Measurements from ENCODE around the gene GTPBP1. TPM values are rescaled to one million over a fixed set of nuclear protein-coding genes. Genes with fewer than 3 reads are reported as not detected.

The GTPBP1 gene
- total RNA-seq, 2 experiments from 2014 or later, result 51.1 to 95.0 TPM

GRCh38 chr22:38732251-38732815, 26.6 kb downstream of the GTPBP1 start:
- Histone ChIP-seq H4K20me1 (ENCODE audit: insufficient read depth, low read length) (no peaks in the 10 kb centered on the region), H3K79me2 (ENCODE audit: insufficient read depth, low read depth, low read length) (no peaks in the 10 kb centered on the region), H2AFZ (ENCODE audit: low read length) (no peak overlapping the region), H3K9me2 (ENCODE audit: insufficient read depth, low read length) (no peaks in the 10 kb centered on the region), H3K27ac (ENCODE audit: low read depth, low read length, poor library complexity, severe bottlenecking) (no peak overlapping the region), H3K36me3 (ENCODE audit: insufficient read depth, low read length) (peaks cover 84% of the 10 kb centered on the region), H3K9me3 (ENCODE audit: low read length) (no peaks in the 10 kb centered on the region), H3K4me2 (ENCODE audit: low read length) (no peak overlapping the region), H3K4me1 (ENCODE audit: insufficient read depth, low read length, poor library complexity, severe bottlenecking) (no peaks in the 10 kb centered on the region), H3K4me3 (ENCODE audit: low read depth, low read length, poor library complexity, severe bottlenecking) (no peak overlapping the region)
- intact Hi-C loops (cut with micrococcal nuclease; ENCODE audit: unreplicated experiment), result no loop called here
- ChIA-PET POLR2A (no interaction called here), CTCF (ENCODE audit: unreplicated experiment) (interaction anchor here (0.6 kb wide), 1 partner anchor 36 kb away, joined by 3 read pairs; no protein-coding TSS in a partner anchor)
- TF ChIP-seq CTCF (conservative IDR thresholded peaks at IDR 0.05; ENCODE audit: low read length) (no peak), EZH2phosphoT487 (IDR thresholded peaks at IDR 0.05; ENCODE audit: borderline replicate concordance, low read depth, low read length) (no peak)
- no peak for DNase-seq (ENCODE audit: low spot score)
- no TSS peak for BruUV-seq (replicated peaks)

- POLR2A ChIA-PET, result no interaction called here
Measured at GRCh38 chr22:38733329-38733723, 27.6 kb downstream of the GTPBP1 start.

More at GRCh38 chr22:38733329-38733723, 27.6 kb downstream of the GTPBP1 start:
- H2AFZ ChIP-seq (ENCODE audit: low read length), result no peak overlapping the region
- no peaks in the 10 kb centered on the region for H3K4me1 ChIP-seq (ENCODE audit: insufficient read depth, low read length, poor library complexity, severe bottlenecking)
- peaks cover 83% of the 10 kb centered on the region for H3K36me3 ChIP-seq (ENCODE audit: insufficient read depth, low read length)
- no peak overlapping the region for H3K27ac ChIP-seq (ENCODE audit: low read depth, low read length, poor library complexity, severe bottlenecking)
- CTCF ChIA-PET (ENCODE audit: unreplicated experiment), result no interaction called here
- no peaks in the 10 kb centered on the region for H3K79me2 ChIP-seq (ENCODE audit: insufficient read depth, low read depth, low read length)
- H3K9me3 ChIP-seq (ENCODE audit: low read length), result no peaks in the 10 kb centered on the region
- intact Hi-C loops (cut with micrococcal nuclease; ENCODE audit: unreplicated experiment), result no loop called here
- no peaks in the 10 kb centered on the region for H4K20me1 ChIP-seq (ENCODE audit: insufficient read depth, low read length)
- H3K4me3 ChIP-seq (ENCODE audit: low read depth, low read length, poor library complexity, severe bottlenecking), result no peak overlapping the region
- no peak overlapping the region for H3K4me2 ChIP-seq (ENCODE audit: low read length)
- BruUV-seq (replicated peaks), result no TSS peak
- H3K9me2 ChIP-seq (ENCODE audit: insufficient read depth, low read length), result no peaks in the 10 kb centered on the region
- TF ChIP-seq EZH2phosphoT487 (IDR thresholded peaks at IDR 0.05; ENCODE audit: borderline replicate concordance, low read depth, low read length) (no peak), CTCF (conservative IDR thresholded peaks at IDR 0.05; ENCODE audit: low read length) (peak; percentile 90)
- peak; percentile 56 for DNase-seq (ENCODE audit: low spot score)
